RWPE1 (cell line): Measurements from ENCODE around the gene VAT1L.

Source experiments
- CTCF ChIA-PET: fragments of 350-600 bp; sonication (Branson Sonifier 250); formaldehyde crosslinking; extraction: SDS; loops from one replicate; lab custom pipeline; 2021; lab: Yijun Ruan, JAX
- POLR2A ChIA-PET: fragments of 400-600 bp; formaldehyde crosslinking; extraction: SDS; loops from one replicate; lab custom pipeline; 2020; ENCODE audit warnings: antibody characterized with exemption; ENCODE audit not compliant: low non-redundant PET; lab: Yijun Ruan, JAX
- DNase-seq: peaks from one replicate; pipeline ENCODE4 v3.0.0; 2012; ENCODE audit warnings: low spot score
- H3K27ac ChIP-seq: fragments of 450-650 bp; 2 replicates; pipeline ENCODE4 v1.5.1; 2017
- TF ChIP-seq, protein P1 (sequence below): fragments of 450-650 bp; conservative IDR thresholded peaks from 2 replicates; pipeline ENCODE4 v1.5.1; 2017; ENCODE audit warnings: low read depth, mild to moderate bottlenecking

VAT1L gene

DNA sequence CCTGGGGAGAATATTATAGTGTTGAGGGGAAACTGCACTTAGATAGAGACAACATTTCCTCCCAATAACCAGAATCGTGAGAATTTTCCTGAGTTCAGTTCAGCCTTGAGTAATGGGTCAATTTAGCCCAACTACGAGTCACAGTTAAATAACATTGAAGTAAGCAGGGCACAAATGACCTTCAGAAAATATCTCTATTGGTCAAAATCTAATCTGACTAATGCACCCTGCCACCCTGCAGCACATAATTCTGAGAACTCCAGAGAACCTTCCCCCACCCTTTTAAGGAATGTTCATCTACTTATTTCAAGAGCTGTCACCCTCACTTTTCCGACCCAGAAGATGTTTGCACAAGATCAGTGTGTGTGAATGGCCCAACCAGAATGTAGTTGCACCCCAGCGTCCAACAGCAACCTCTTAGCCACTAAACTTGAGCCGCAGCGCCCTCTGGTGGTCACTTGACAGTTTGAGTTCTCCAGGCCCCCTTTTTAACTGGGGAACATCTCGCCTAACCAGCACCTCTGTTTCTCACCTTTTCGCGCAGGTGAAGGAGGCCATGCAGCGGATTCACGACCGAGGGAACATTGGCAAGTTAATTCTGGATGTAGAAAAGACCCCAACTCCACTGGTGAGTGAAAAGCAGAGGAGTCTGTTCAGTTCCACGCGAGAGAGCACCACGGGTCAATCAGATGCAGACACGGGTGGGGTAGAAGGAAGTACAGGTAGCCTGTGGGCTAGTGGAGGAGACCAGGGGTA lies 183.1 kb downstream of the VAT1L start:
- POLR2A ChIA-PET: no interaction called here
- no peak overlapping the region for H3K27ac ChIP-seq
- CTCF ChIA-PET: interaction anchor here (0.6 to 1.0 kb wide), 5 partner anchors 9 to 698 kb away, joined by 3 to 4 read pairs (median 3); no protein-coding TSS in a partner anchor

GRCh38 chr16:77972062-77972392 lies 183.7 kb downstream of the VAT1L start:
- no peak for DNase-seq
- H3K27ac ChIP-seq: no peak overlapping the region
- TF ChIP-seq, protein P1, sequence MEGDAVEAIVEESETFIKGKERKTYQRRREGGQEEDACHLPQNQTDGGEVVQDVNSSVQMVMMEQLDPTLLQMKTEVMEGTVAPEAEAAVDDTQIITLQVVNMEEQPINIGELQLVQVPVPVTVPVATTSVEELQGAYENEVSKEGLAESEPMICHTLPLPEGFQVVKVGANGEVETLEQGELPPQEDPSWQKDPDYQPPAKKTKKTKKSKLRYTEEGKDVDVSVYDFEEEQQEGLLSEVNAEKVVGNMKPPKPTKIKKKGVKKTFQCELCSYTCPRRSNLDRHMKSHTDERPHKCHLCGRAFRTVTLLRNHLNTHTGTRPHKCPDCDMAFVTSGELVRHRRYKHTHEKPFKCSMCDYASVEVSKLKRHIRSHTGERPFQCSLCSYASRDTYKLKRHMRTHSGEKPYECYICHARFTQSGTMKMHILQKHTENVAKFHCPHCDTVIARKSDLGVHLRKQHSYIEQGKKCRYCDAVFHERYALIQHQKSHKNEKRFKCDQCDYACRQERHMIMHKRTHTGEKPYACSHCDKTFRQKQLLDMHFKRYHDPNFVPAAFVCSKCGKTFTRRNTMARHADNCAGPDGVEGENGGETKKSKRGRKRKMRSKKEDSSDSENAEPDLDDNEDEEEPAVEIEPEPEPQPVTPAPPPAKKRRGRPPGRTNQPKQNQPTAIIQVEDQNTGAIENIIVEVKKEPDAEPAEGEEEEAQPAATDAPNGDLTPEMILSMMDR: no peak
- ChIA-PET CTCF (interaction anchor here (0.7 to 1.0 kb wide), 2 partner anchors 8 to 298 kb away, joined by 3 read pairs; no protein-coding TSS in a partner anchor), POLR2A (no interaction called here)

More for the DNA sequence above, 183.1 kb downstream of the VAT1L start:
- DNase-seq: peak; percentile 54
- TF ChIP-seq, protein P1: peak; percentile 59

DNA sequence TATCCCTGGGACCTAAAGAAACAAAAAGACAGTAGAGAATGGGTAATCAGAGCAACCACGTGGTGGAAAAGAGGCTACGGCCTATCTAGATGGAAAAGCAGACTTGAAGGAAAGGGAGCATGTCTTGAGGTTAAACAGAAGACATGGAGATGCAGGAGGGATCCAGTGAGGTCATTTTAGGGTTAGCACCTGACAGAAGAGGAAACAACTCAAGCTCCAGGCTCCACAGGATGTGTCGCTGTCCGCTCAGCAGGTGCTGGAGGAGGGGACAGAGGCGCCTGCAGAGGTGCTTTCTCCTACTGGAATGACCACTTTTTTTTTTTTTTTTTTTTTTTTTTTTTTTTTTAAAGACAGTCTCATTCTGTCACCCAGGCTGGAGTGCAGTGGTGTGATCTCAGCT lies 186.5 kb downstream of the VAT1L start:
- peak; percentile 12 for DNase-seq
- ChIA-PET POLR2A (no interaction called here), CTCF (interaction anchor here (0.6 kb wide), 2 partner anchors 22 to 152 kb away, joined by 3 to 5 read pairs; no protein-coding TSS in a partner anchor)
- no peak overlapping the region for H3K27ac ChIP-seq
- TF ChIP-seq, protein P1: no peak

DNA sequence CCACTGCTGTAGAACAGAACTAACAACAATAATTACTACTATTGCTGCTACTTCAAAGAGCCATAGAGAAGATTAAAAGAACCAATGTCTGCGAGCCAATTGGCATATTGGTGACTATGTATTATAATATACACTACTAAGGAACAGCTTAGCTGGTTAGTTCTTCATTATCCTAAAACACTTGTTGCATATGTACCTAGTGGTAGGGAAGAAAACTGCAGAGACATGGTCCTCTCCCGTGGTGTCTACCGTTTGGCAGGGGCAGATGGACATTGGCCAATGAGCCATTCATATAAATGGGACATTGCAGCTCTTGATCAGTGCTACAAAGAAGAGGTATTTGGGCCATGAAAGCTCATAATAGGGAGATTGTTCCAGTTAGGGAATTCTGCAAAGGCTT lies 187.6 kb downstream of the VAT1L start:
- ChIA-PET POLR2A (no interaction called here), CTCF (interaction anchor here (0.5 kb wide), 1 partner anchor 12 kb away, joined by 3 read pairs; no protein-coding TSS in a partner anchor)
- no peak for DNase-seq
- no peak overlapping the region for H3K27ac ChIP-seq
- TF ChIP-seq, protein P1: no peak

- no peak for DNase-seq
- no peak overlapping the region for H3K27ac ChIP-seq
- POLR2A ChIA-PET: no interaction called here
- CTCF ChIA-PET: interaction anchor here (0.6 kb wide), 1 partner anchor 344 kb away, joined by 3 read pairs; no protein-coding TSS in a partner anchor
- TF ChIP-seq, protein P1: no peak
Observed at GRCh38 chr16:77977339-77977738, 189.0 kb downstream of the VAT1L start.

- H3K27ac ChIP-seq: no peak overlapping the region
- ChIA-PET POLR2A (no interaction called here), CTCF (no interaction called here)
- TF ChIP-seq, protein P1: no peak
- no peak for DNase-seq
Observed at GRCh38 chr16:77985111-77985510, 196.7 kb downstream of the VAT1L start.
